HG03139 (cell line): ENCODE measurements around the gene ABHD12B.

ENCODE experiments used
- ATAC-seq: cut with Tn5 transposase; IDR thresholded peaks from one replicate; pipeline ENCODE4 v1.9.1; 2021; ENCODE audit not compliant: unreplicated experiment

Gene ABHD12B

DNA sequence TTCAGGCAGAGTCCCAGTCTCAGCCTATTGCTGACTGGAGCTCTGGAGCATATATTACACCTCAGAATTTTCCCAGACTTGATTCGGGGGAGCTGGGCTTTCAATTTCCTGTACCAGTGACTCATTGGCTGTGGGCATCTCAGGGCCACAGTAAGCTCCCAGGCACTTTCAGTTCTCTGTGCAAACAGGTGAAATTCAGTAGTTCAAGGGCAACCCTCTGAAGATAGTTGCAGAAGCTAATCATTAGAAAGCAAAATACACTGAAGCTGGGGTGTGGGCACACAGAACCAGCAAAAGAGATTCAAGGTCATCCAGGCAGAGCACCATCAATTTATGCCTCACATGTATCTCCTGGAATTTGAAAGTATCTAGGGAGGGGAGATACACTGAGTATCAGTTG is 32.8 kb upstream of the ABHD12B start:
- no peak for ATAC-seq

DNA sequence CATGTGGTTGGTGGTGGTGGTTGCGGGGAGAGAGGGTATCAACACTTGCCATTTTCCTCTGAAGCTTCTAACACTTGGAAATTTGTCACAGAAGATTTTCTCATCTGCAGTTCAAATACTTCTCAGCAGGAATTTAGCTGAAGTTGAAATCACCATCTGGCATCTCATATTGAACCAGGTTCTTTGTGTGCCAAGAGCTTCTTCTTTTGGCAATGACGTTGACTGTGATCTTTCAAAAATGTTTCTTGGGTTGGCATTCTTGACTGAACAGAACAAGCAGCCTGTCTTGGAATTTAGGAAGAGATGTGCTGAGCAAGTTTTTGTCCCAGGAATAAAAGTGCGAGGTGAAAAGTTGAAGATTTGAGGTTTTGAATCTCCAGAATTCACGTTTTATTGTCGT is 32.2 kb upstream of the ABHD12B start:
- ATAC-seq, result no peak

DNA sequence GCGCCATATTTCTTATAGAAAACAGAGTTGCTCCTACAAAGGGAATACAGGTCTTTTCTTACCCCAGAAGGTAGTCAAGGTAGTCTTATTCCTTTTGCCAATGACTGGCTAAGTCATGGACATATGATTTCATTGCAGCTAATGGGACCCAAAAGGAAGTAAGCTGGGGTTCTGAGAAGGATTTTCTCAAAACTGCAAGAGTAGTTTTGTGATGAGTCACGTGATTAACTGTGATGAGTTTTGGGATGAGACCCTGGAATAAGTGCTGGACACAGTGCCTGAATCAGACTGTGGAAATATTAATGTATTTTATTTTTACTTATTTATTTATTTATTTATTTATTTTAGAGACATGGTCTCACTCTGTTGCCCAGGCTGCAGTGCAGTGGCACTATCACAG is 27.5 kb upstream of the ABHD12B start:
- no peak for ATAC-seq

DNA sequence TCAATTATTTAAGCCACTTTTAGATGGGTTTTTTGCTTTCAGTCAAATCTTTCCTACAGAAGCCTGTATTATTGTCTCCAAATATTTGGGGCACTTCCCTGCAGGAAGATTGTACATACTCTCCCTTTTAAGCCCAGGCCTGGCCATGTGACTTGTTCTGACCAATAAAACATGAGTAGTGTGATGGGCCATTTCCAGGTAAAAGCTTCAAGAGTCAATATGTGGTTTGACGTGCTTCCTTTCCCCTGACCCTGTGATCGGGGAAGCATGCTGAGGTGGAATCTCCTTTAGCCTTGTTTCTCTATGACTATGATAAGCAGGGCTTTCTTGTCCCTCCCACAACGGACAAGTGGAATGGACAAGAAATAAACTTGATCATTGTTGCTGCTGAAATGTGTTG is 26.7 kb upstream of the ABHD12B start:
- ATAC-seq, result no peak

DNA sequence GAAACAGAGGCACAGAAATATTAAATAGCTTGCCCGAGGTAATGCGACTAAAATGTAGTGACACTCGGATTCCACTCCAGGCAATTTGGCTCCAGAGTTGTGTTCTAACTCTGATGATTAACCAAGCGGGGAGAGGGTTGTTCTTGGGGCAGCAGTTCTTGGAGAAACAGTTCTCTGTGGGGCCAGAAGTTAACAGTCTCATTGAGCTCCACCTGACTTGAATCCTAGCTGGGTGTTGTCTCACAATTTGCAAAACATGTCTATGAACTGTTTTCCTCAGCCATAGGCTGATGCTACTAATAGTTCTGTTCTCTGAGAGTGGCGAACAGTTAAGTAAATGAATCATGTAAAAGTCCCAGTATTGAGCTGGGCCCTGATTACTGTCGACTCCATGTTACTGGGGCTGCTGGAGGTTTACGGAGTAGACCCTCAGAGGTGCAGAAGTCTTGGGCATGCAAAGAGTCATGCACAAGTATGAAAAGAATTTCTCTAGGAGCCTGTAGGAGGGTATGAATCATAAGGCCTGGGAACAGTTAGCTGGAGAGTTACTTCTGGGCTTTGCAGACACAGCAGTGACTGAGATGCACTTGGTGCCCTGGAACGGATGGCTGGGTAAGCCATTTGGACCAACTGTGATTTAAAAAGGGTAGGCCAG is 25.5 kb upstream of the ABHD12B start:
- ATAC-seq, result no peak

DNA sequence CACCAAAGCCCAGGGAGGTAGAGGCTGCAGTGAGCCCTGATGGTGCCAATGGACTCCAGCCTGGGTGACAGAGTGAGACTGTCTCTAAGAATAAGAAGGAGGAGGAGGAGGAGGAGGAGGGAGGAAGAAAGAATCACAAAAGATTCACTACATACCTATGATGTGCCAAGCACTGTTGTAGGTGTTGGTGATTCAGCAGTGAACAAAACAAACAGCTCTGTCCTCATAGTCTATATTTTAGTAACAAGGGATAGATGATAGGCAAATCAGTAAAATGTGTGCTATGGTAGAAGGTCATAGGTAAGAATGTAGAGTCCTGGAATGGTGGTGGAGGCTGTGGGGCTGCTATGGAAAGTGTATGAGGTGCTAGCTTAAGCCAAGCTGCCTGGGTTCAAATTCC is 18.0 kb upstream of the ABHD12B start:
- no peak for ATAC-seq

DNA sequence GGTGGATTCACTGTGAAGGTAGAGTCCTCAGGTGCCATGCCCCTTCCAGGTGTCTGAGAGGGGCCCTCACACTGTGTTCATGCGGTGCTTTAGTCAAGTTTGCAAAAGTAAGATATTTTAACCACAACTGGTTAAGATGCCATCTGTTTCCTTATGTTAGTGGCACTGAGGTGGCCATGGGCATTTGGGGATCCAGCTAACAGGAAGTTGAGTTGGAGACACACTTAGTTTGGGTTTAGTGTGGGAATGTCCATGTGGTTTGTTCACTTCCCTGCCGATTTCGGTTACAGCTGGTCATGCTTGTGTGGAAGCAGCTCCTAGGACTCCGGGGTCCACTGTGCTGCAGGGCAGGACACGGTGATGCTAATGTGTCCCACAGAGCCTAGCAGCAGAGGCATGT is 17.3 kb upstream of the ABHD12B start:
- ATAC-seq, result no peak

DNA sequence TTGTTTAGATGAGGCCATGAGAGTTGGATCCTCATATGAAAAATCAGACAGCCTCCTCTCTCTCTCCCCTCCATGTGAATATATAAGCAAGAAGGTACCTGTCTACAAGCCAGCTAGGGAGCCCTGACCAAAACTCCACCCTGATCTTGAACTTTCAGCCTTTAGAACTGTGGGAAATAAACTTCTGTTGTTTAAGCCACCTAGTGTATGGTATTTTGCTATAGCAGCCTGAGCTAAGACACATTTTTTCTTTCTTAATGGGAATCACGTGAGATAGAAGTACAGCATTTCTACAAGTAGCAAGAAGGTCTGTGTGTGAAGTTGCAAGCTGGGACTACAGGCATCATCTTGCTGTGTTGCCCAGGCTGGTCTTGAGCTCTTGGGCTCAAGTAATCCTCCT is 16.3 kb upstream of the ABHD12B start:
- ATAC-seq, result no peak

DNA sequence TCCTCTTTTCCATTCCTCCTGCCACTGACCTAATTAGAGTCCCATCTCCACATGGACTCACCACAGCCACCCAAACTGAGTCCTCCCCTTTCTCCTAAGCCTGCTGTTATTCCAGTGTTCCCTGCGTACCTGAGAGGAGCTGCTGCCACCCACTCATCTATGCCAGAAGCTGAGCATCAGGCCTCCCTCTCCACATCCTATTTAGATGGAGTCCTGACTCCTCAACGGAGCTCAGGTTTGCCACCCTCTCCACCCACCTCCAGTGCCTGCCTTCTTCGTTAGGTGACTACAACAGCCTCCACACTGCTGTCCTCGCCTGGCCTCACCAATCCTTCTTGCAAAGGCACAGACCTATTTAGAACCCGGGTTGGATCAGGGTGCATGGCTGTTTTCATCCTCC is 15.2 kb upstream of the ABHD12B start:
- no peak for ATAC-seq

DNA sequence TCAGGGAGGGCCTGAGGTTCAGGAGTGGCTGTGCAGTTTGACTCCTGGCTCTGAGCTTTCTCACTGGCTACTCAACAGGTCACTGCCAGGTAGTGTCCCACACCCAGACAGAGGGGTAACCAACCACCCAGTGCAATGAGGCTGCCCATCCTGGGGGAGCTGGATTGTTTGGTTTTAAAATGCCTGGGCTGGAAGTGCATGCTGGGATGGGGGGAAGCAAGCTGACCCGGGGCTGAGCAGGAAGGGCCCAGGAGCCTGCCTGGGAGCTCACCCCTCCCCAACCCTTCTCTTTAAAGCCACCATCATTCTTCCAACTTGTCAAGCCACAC is 12.6 kb upstream of the ABHD12B start:
- ATAC-seq, result no peak

DNA sequence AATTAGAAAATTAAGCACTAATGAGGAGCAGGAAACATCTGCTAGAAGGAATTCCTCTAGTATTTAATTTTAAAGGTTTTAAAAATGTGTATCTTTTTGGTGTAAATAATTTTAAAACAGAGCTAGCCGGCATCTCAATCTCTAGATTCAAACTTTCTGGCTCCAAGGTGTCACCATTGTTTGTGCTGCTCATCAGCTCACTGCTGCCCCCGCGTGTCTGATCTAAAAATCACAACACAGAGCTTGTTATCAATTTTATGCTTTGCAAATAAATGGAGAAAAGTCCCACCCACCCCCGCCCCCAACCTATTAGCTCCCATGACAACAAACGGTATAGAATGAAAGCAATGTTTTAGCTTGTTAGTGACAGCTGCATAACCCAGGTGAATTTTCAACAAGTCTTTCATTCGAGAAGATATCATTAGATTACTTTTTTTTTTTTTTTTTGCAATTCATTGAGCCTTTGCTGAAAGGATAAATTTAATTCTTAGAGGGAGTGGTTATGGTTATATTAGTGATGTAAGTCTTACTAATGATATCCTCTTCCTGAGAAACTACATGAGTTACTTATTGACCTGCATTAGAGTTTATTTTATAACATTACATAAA is 11.3 kb upstream of the ABHD12B start:
- no peak for ATAC-seq

DNA sequence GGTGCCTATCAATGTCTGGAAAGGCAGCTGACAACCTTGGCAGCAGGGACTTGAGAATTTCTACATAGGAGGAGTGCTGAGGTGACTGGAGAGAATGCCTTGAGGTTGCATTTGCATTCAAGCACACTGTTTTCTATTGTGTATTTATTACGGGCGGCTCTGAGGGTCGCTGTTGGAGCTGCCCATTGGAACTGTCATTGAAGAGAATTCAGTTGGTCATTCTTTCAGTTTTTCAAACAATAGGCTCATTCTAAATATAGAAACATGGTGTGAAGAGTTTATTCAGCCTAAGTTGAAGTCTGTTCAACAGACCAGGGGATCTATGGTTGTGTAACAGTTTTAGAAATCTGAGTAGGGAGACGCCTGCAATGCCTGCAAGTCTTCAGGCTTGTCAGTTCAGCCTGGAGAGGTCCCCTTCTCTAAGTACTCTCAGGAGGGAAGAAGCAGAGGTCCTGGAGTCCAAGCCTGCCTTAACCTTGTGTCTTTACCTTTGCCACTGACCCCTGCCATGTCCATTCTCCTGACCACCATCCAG is 9.8 kb upstream of the ABHD12B start:
- ATAC-seq, result no peak

DNA sequence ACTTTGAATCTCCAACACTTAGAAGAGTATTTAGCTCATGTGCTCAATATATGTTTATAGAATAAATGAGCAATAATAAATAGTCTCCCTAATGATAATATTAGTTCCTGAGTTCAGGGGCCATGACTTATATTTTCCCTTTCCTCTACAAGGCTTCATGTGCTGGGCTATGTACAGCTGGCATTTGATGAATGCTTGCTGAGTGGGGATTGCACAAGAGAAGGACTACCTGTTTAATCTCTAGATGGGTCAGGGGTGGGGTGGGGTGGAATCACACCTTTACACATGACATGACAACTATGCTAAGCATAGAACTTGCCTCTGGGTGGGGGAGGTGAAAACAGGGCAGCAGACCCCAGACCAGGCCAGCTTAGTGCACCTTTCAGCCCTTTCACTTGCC is 7.6 kb upstream of the ABHD12B start:
- no peak for ATAC-seq

DNA sequence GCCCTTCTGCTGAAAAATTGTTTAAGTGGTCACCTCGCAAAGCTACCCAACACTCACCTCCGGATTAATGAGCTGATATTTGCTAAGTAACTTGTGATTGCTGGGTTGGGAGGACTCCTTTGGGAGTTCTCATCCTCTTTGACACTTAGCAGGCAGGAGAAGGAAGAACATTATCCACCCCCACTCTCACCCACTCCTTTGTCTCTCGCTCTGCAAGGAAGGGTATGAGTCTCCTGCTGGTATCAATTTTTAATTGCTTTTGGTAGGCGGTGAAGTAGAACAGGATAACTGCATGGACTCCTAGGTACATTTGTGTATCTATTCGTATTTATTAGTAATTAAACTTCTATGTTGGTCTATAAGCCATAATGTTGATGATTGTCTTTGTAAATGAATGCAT is 6.9 kb upstream of the ABHD12B start:
- no peak for ATAC-seq

DNA sequence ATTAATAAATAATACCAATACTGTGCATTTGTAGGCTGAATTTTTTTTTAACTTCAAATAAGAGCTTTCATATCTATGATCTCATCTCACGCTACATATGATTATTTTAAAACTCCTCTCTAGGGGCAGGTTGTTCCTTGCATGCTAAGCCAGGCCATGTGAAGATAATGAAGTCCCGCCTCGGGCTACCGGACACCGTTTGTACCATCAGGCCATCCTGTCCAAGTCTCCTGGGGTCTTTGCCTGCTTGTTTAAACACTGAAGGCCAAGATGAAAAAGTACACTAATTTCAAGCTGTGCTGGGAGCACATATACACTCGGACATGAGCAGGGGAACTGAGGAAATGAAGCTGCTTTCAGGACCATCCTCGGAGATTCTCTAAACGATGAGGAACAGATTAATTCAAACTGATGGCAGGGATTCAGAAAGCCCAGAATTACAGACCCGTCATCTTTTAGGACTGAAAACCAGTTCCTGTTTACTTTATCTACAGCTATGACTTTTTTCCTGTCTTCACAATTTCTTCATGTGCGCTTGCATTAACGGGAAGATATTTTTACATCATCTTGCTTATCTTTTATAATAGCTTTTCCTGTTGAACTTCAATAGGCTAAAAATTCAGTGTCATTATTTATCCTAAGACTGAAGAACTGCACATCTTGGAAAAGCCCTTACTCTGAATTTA is 6.3 kb upstream of the ABHD12B start:
- no peak for ATAC-seq

DNA sequence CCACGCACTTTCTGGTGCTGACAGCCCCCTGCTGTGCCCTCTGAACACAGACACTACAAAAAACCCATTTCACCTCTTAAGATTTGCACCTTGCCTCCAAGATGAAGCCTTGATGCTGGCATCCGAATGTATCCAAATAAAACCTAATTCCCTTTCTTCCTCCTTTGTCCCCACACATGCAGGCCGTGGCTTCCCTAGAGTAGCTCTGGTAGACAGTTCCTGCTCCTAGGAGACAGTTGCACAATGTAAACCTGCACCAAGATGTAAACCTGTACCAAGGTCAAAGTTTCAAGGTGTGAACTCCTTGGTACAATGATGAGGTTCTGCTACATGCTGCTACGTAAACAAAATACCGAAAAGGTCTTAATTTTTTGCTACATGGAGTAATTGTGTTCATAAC is 625 bp upstream of the ABHD12B start:
- ATAC-seq, result no peak

DNA sequence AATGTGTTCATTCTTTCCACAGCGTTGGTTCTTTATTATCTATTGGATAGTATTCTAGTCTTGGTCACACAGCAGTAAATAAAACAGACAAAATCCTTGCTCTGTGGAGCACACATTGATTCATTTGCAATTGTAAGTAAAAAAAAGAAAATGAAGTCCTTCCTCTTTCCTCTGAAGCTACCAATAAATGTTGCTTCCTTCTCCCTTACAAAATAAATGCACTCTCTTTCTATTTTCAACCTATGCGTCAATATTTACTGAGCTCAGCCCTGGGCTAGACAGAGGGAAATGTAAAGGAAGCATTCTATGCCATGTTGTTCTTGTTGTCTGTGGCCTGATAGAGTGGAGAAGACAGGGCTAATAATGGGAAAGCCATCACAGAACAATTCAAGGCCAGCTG is 2.9 kb downstream of the ABHD12B start:
- ATAC-seq, result no peak

DNA sequence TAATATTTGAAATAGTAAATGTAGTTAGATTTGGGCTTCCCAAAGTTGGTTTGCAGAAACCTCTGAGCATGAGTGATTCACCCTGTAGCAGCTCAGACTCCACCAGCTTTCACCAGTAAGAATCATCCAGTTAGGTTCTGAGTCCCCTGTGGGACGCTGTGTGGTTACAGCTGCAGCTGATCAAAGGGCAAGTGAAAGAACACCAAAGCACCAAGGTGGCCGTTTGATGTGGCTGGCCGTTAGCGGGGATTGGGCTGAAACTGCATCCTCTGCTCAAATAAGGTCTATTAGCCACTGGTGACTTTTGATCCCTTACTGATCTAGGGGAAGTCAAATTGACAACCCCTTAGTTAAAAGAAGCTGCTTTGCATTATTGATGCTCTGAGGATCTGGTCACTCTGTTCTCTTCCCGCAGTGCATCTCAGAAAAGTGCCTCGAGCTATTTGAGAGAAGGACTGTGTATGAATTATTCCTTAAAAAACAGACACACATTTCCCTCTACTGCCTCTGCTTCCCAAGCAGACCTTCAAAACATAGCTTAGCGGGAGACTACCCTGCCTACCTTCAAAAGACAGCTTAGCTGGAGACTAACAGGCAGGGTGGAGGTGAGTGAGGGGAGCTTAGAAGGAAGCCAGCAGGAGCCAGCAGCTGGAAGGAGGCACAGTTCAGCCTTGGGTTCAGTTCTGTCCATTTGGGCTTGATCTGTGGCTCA is 3.7 kb downstream of the ABHD12B start:
- ATAC-seq, result peak; percentile 96

DNA sequence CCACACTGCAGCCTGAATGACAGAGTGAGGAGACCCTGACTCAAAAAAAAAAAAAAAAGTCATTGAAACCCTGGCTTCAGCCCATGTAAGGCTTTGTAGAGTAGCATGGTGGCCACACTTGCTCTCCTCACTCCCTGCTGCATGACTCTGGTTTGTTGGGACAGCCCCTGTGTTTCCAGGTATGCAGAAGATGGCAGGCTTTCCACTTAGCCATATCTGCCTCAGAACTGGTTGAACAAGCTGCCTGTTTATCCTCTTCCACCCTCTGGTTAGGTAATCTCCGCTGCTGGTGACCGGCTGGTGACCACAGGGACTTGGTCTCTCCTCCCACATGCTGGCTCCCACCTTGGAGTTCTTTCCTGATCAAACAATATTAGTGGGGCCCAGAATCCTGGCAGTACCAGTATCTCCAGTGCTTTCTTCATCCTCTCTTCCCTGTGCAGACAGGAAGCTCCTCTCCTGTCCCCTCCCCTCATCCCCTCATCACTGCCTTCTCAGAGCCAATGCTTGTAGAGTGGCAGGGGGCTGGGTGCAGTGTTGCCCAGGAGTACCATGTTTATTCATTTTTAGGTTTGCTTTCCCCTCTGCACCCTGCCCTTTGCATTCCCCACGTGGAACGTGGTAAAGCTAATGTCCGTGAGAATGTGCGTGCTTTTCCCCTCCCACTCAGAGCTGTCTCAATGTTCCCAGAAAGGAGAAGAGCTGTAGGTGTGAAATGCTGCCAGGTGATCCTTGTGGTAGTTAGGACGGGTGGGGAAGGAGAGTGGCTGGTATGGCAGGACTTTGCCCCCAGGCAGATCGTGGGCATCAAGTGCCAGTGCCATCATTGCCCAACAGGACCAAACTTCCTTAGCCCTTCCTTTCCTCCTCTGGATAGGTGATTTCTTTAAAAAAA is 11.3 kb downstream of the ABHD12B start:
- no peak for ATAC-seq

DNA sequence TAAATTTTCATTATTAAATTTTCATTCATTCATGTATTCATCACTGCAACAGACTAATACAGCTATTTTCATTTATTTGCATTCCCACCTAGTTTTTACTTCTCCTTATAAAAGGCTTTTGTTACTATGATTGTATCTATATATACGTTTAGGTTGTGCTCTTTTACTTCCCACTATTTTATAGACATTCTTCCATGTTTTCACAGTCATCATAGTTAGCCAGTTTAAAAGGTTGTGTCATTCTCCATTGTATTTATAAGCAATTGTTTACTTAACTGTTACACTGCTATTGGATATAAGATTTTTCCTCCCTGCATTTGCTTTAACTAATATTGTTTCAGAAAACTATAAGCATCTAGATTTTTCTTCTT is 12.0 kb downstream of the ABHD12B start:
- ATAC-seq, result no peak

DNA sequence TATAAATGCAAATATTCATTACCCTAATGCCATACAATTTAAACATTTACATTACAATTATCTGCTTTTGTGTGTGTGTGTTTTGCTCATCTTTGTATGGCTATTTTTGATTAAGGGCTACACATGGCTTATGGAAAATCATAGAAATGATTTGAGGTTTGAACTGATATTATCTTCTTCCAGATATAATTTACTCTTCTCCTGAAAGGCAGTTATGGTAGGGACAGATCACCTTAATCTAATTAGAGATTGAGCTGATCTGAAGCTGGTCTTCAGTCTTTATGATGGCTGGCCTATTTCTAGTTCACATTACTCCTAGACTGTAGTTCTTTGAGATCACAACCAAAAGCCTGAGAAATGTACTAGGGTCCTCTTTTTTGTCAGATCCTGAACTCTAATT is 15.6 kb downstream of the ABHD12B start:
- no peak for ATAC-seq
